ENCODE results near the gene PWP2.
"Not testable (repeated sequence)": the region's sequence is repeated elsewhere in the genome, so short reads cannot be mapped to it uniquely, and the experiment has no call there.

Gene PWP2

GRCh38 chr21:44083631-44084291, 23.4 kb upstream of the PWP2 start:
- no peak for DNase-seq

- DNase-seq: no peak
These were observed 22.5 kb upstream of the PWP2 start for GRCh38 chr21:44084496-44085241.

GRCh38 chr21:44085491-44086321, 21.5 kb upstream of the PWP2 start:
- DNase-seq: no peak

GRCh38 chr21:44086636-44087425, 20.4 kb upstream of the PWP2 start:
- DNase-seq: no peak

GRCh38 chr21:44087426-44088400, 19.5 kb upstream of the PWP2 start:
- no peak for DNase-seq

- no peak for DNase-seq
These were observed 18.8 kb upstream of the PWP2 start for GRCh38 chr21:44088401-44088780.

GRCh38 chr21:44089001-44089911, 17.9 kb upstream of the PWP2 start:
- no peak for DNase-seq

- no peak for DNase-seq
These were observed 16.9 kb upstream of the PWP2 start for GRCh38 chr21:44090325-44090724.

- no peak for DNase-seq
These were observed 15.0 kb upstream of the PWP2 start for GRCh38 chr21:44092211-44092610.

- DNase-seq: no peak
These were observed 13.4 kb upstream of the PWP2 start for GRCh38 chr21:44093761-44094160.

GRCh38 chr21:44094832-44095231, 12.4 kb upstream of the PWP2 start:
- DNase-seq: no peak

- not testable (repeated sequence) for DNase-seq
These were observed 8.7 kb upstream of the PWP2 start for GRCh38 chr21:44098507-44098906.

GRCh38 chr21:44098964-44099363, 8.2 kb upstream of the PWP2 start:
- DNase-seq: not testable (repeated sequence)

- not testable (repeated sequence) for DNase-seq
These were observed 390 bp downstream of the PWP2 start for GRCh38 chr21:44107589-44107988.

- not testable (repeated sequence) for DNase-seq
These were observed 6.6 kb downstream of the PWP2 start for GRCh38 chr21:44113702-44114371.

- not testable (repeated sequence) for DNase-seq
These were observed 14.9 kb downstream of the PWP2 start for GRCh38 chr21:44122131-44122530.

- not testable (repeated sequence) for DNase-seq
These were observed 20.6 kb downstream of the PWP2 start for GRCh38 chr21:44127827-44128226.

GRCh38 chr21:44133715-44134057, 26.5 kb downstream of the PWP2 start:
- not testable (repeated sequence) for DNase-seq

GRCh38 chr21:44134732-44135131, 27.5 kb downstream of the PWP2 start:
- not testable (repeated sequence) for DNase-seq

GRCh38 chr21:44138039-44138438, 30.8 kb downstream of the PWP2 start:
- DNase-seq: not testable (repeated sequence)
